IMR-90 (cell line): Measurements from ENCODE around the gene ZNF41. TPM values are rescaled to one million over a fixed set of nuclear protein-coding genes. Genes with fewer than 3 reads are reported as not detected.
A peak's percentile ranks its signal among the peaks of the same experiment; 100 is the strongest.

Experiments
- ATAC-seq: fragments of 200-7000 bp; cut with Tn5 transposase; 2 replicates; pipeline ENCODE4 v1.9.1; 2020; ENCODE audit warnings: low read depth, mild to moderate bottlenecking, moderate library complexity
- BruUV-seq: library from RNA; stranded (reverse); fragments of 400-500 nt; replicated peaks from 2 replicates; lab custom pipeline; 2021; lab: Mats Ljungman, UMichigan
- CTCF ChIA-PET: fragments of 300-600 bp; formaldehyde crosslinking; extraction: SDS; loops from one replicate; lab custom pipeline; 2021; ENCODE audit warnings: antibody characterized with exemption; lab: Yijun Ruan, JAX
- POLR2A ChIA-PET: fragments of 300-600 bp; sonication (Branson Sonifier 250); formaldehyde crosslinking; loops from one replicate; lab custom pipeline; 2022; ENCODE audit warnings: antibody characterized with exemption; ENCODE audit not compliant: unreplicated experiment; lab: Charles Lee
- DNase-seq: peaks from one replicate; pipeline ENCODE4 v3.0.0; 2013
- H2AFZ ChIP-seq: replicated peaks from 2 replicates; pipeline ENCODE3; 2013; ENCODE audit warnings: low read length, mild to moderate bottlenecking; ENCODE audit not compliant: poor library complexity
- H2AK5ac ChIP-seq: 2 replicates; pipeline ENCODE4 v1.6.1; 2013; ENCODE audit warnings: low read depth, low read length, inconsistent platforms
- H2AK9ac ChIP-seq: replicated peaks from 2 replicates; pipeline ENCODE3; 2013; ENCODE audit warnings: mild to moderate bottlenecking, low read depth, low read length, moderate library complexity; ENCODE audit not compliant: poor library complexity
- H2BK120ac ChIP-seq: 2 replicates; pipeline ENCODE4 v1.6.1; 2013; ENCODE audit warnings: low read depth, low read length, inconsistent platforms
- H2BK15ac ChIP-seq: 3 replicates; pipeline ENCODE4 v1.6.1; 2013; ENCODE audit warnings: low read depth, low read length, inconsistent platforms
- H2BK20ac ChIP-seq: 2 replicates; pipeline ENCODE4 v1.6.1; 2013; ENCODE audit warnings: low read depth, mild to moderate bottlenecking, inconsistent platforms, low read length, moderate library complexity
- H2BK5ac ChIP-seq: 2 replicates; pipeline ENCODE4 v1.6.1; 2013; ENCODE audit warnings: mild to moderate bottlenecking, low read depth, low read length, inconsistent platforms; ENCODE audit not compliant: poor library complexity, severe bottlenecking
- H3K14ac ChIP-seq: replicated peaks from 2 replicates; pipeline ENCODE4 v1.6.1; 2013; ENCODE audit warnings: low read depth, low read length, inconsistent platforms
- H3K18ac ChIP-seq: 2 replicates; pipeline ENCODE4 v1.6.1; 2013; ENCODE audit warnings: low read depth, low read length, control low read depth
- H3K23ac ChIP-seq: 2 replicates; pipeline ENCODE4 v1.6.1; 2013; ENCODE audit warnings: low read depth, low read length, inconsistent platforms
- H3K27ac ChIP-seq: 2 replicates; pipeline ENCODE4 v1.5.1; 2013; ENCODE audit warnings: mild to moderate bottlenecking, control low read depth, low read length; ENCODE audit not compliant: insufficient read depth
- H3K27me3 ChIP-seq: 2 replicates; pipeline ENCODE4 v1.6.1; 2013; ENCODE audit warnings: low read length; ENCODE audit not compliant: control insufficient read depth, insufficient read depth
- H3K36me3 ChIP-seq: 2 replicates; pipeline ENCODE4 v1.6.1; 2013; ENCODE audit warnings: low read length, mixed read lengths; ENCODE audit not compliant: control insufficient read depth, insufficient read depth
- H3K4ac ChIP-seq: 2 replicates; pipeline ENCODE4 v1.6.1; 2013; ENCODE audit warnings: low read depth, low read length, inconsistent platforms
- H3K4me1 ChIP-seq: 2 replicates; pipeline ENCODE4 v1.6.1; 2013; ENCODE audit warnings: low read length, mixed read lengths; ENCODE audit not compliant: control insufficient read depth, insufficient read depth
- H3K4me2 ChIP-seq: 2 replicates; pipeline ENCODE4 v1.6.1; 2013; ENCODE audit warnings: low read depth, mild to moderate bottlenecking, control low read depth, low read length, moderate library complexity
- H3K4me3 ChIP-seq: 2 replicates; pipeline ENCODE4 v1.5.1; 2013; ENCODE audit warnings: low read depth, mild to moderate bottlenecking, control low read depth, low read length, moderate library complexity; ENCODE audit not compliant: insufficient read depth
- H3K56ac ChIP-seq: 2 replicates; pipeline ENCODE4 v1.6.1; 2013; ENCODE audit warnings: low read length, inconsistent platforms; ENCODE audit not compliant: insufficient read depth; ENCODE audit errors: extremely low read depth
- H3K79me1 ChIP-seq, 2 experiments: 2 replicates each; pipeline ENCODE4 v1.6.1; 2013; ENCODE audit warnings: low read length in 2 of 2, inconsistent platforms in 1 of 2, low read depth in 1 of 2
- H3K9ac ChIP-seq: 2 replicates; pipeline ENCODE4 v1.6.1; 2013; ENCODE audit warnings: low read depth, low read length, control low read depth
- H3K9me1 ChIP-seq: 2 replicates; pipeline ENCODE4 v1.6.1; 2013; ENCODE audit warnings: low read length, inconsistent platforms; ENCODE audit not compliant: insufficient read depth
- H3K9me3 ChIP-seq: 2 replicates; pipeline ENCODE4 v1.6.1; 2013; ENCODE audit warnings: low read length; ENCODE audit not compliant: control insufficient read depth, insufficient read depth
- H4K20me1 ChIP-seq: 2 replicates; pipeline ENCODE4 v1.6.1; 2013; ENCODE audit warnings: low read length, inconsistent platforms; ENCODE audit not compliant: insufficient read depth
- H4K5ac ChIP-seq: 2 replicates; pipeline ENCODE4 v1.6.1; 2013; ENCODE audit warnings: mild to moderate bottlenecking, low read depth, low read length, control low read depth
- H4K8ac ChIP-seq, 2 experiments: 2 replicates each; pipeline ENCODE4 v1.6.1; 2013; ENCODE audit warnings: low read depth in 2 of 2, low read length in 2 of 2, control low read depth in 1 of 2, inconsistent platforms in 1 of 2
- H4K91ac ChIP-seq: 2 replicates; pipeline ENCODE4 v1.6.1; 2013; ENCODE audit warnings: low read depth, low read length, inconsistent platforms; ENCODE audit not compliant: insufficient read depth
- CEBPB ChIP-seq: IDR thresholded peaks from 2 replicates; pipeline ENCODE4 v1.6.1; 2012; ENCODE audit warnings: low read depth, low read length, improper control_type of control experiment
- RCOR1 ChIP-seq: IDR thresholded peaks from 2 replicates; pipeline ENCODE4 v1.6.1; 2012; ENCODE audit warnings: mild to moderate bottlenecking, low read length, improper control_type of control experiment; ENCODE audit not compliant: insufficient replicate concordance
- WGBS, 2 experiments: methylation state at CpG; one replicate each; pipeline versions ENCODE4 v1.1.5 to v1.1.7; 2013; ENCODE audit warnings: missing lambda C conversion rate in 2 of 2; ENCODE audit not compliant: insufficient read length in 1 of 2; ENCODE audit errors: extremely low coverage in 2 of 2; 5-methylcytosine and 5-hydroxymethylcytosine counted together
- dilution Hi-C: fragments of 300-500 bp; cut with HindIII; formaldehyde crosslinking; loops from one replicate; pipeline ENCODE4 v1.14.3; 2018; ENCODE audit warnings: low sequenced_read_pairs; ENCODE audit not compliant: unreplicated experiment
- in situ Hi-C: fragments of 300-500 bp; cut with MboI; formaldehyde crosslinking; loops from 3 replicates; pipeline ENCODE4 v1.14.3; 2019; ENCODE audit warnings: low sequenced_read_pairs, inconsistent platforms, mixed read lengths
- intact Hi-C: fragments of 100-400 bp; cut with micrococcal nuclease; formaldehyde crosslinking; loops from 2 replicates; pipeline ENCODE4 v1.10.0; 2022
- polyA plus RNA-seq, 3 experiments: library from polyadenylated mRNA; depleted of rRNA; stranded (reverse); fragments of >200 nt; gene quantifications; 2 replicates each; pipeline ENCODE4 v1.2.3, GENCODE V29; 2012; ENCODE audit warnings: low replicate concordance in 1 of 3
- total RNA-seq: library from RNA; depleted of rRNA; stranded (reverse); fragments of >200 nt; gene quantifications from 2 replicates; pipeline ENCODE4 v1.2.3, GENCODE V29; 2012

The ZNF41 gene
- total and polyA plus RNA-seq, 2 of the 4 experiments (the other 2 are of a cell fraction): 2.8 to 8.1 TPM

- no peak overlapping the region for H3K4ac ChIP-seq
- no peak overlapping the region for H2BK5ac ChIP-seq
- CTCF ChIA-PET: no interaction called here
- no peak overlapping the region for H2BK120ac ChIP-seq
- H4K8ac ChIP-seq: no peak overlapping the region
- H2AK5ac ChIP-seq: no peak overlapping the region
- H3K4me3 ChIP-seq: no peak overlapping the region
- H2AFZ ChIP-seq: no peak overlapping the region
- dilution Hi-C loops (no loop called here), in situ Hi-C loops (no loop called here), intact Hi-C loops (no loop called here)
- no peaks in the 10 kb centered on the region for H3K9me1 ChIP-seq
- DNase-seq (no peak), ATAC-seq (no peak)
- H3K9me3 ChIP-seq: peaks cover 10% of the 10 kb centered on the region
- H3K14ac ChIP-seq: no peak overlapping the region
- no peak overlapping the region for H2BK15ac ChIP-seq
- H3K4me2 ChIP-seq: no peak overlapping the region
- H4K91ac ChIP-seq: no peak overlapping the region
- H3K27me3 ChIP-seq: no peaks in the 10 kb centered on the region
- no peaks in the 10 kb centered on the region for H3K79me1 ChIP-seq
- H4K20me1 ChIP-seq: no peaks in the 10 kb centered on the region
- H3K27ac ChIP-seq: no peak overlapping the region
- H3K36me3 ChIP-seq: no peaks in the 10 kb centered on the region
- TF ChIP-seq RCOR1 (no peak), CEBPB (peak; percentile 62)
- no peak overlapping the region for H2BK20ac ChIP-seq
- POLR2A ChIA-PET: no interaction called here
- no peak overlapping the region for H3K23ac ChIP-seq
- no peak overlapping the region for H3K56ac ChIP-seq
- H3K4me1 ChIP-seq: no peaks in the 10 kb centered on the region
- no peak overlapping the region for H2AK9ac ChIP-seq
- BruUV-seq: no TSS peak
- WGBS, 2 experiments: 100% methylated on average over 2 of the region's 5 CpGs; no CpG with 5 or more reads in 1 of the 2 experiments
- no peak overlapping the region for H3K18ac ChIP-seq
- H4K5ac ChIP-seq: no peak overlapping the region
- no peak overlapping the region for H3K9ac ChIP-seq
These were observed 52.1 kb downstream of the ZNF41 start for GRCh38 chrX:47430925-47431324.
